NCI-H2227 (cell line): ENCODE results near the gene PGLYRP4.
"Not testable (repeated sequence)": the region's sequence is repeated elsewhere in the genome, so short reads cannot be mapped to it uniquely, and the experiment has no call there.

Experiments
- DNase-seq: peaks from one replicate; lab custom pipeline; 2025; ENCODE audit not compliant: unreplicated experiment; lab: John Stamatoyannopoulos, UW

Gene PGLYRP4

DNA sequence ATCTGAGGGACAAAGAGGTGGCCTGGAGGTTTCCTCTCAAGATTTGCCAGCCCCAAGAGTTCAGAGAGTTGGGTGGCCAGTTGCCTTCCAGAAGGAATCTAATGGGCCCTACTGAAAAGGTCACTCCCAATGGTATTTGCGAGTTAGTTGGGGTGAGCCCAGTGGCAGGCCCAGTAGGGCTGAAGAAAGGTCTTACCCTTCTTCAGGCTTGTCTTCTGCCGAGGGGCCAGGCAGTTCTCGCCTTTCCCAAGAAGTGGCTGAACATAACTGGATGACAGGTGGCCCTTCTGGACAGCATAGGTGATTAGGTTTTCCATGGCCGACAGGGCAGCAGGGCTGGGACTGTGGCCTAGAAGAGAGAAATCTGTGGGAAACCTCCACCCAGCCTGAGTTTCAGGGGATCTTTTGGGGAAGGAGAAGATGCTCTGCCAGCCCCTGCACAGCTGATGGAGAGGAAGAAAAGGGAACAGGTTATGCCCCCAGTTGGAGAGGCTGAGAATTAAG is 7.2 kb downstream of the PGLYRP4 start:
- DNase-seq = no peak

GRCh38 chr1:153340356-153340755 is 8.3 kb downstream of the PGLYRP4 start:
- DNase-seq = no peak

GRCh38 chr1:153339802-153340201 is 8.8 kb downstream of the PGLYRP4 start:
- DNase-seq = no peak

DNA sequence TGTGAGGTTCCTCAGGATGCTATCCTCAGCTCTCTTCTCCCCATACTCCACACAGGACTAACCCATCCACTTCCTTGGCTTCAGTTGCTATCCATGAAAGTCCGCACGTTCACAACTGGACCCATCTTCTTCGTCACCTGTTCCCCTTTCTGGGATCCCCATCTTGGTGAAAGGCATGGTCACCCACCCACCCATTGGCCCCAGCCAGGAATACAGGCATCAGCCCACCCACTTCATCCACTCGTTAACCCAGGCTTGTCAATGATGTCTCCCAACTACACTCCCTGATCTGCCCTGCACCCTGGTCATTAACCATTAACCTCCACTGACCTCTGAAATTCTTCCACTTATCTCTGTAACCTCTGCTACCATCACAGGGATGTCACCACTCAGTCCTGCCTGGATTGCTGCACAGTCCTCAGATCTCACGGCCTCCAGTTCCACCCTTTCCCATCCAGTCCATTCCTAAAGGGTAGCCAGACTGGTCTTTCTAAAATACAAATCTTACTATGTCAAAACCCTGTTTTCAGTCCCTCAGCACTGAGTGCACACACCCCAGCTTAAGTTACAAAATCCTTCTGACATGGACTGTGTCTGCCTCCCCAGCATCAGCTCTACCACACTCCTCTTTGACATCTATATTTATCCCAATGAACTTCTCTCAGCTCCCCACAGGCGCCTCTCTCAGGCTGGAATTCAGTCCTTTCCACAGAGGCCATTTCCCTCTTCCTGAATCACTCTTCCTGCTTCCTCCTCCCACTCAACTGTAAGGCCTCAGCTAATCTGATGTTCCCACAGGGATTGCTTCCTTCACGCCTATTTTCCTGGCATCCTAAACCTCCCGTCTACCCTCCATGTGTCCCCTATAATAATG is 10.4 kb downstream of the PGLYRP4 start:
- DNase-seq = no peak

GRCh38 chr1:153336650-153337049 is 12.0 kb downstream of the PGLYRP4 start:
- no peak for DNase-seq

GRCh38 chr1:153333902-153334301 is 14.7 kb downstream of the PGLYRP4 start:
- DNase-seq = no peak

- no peak for DNase-seq
These were observed 23.7 kb downstream of the PGLYRP4 start for GRCh38 chr1:153324912-153325311.

DNA sequence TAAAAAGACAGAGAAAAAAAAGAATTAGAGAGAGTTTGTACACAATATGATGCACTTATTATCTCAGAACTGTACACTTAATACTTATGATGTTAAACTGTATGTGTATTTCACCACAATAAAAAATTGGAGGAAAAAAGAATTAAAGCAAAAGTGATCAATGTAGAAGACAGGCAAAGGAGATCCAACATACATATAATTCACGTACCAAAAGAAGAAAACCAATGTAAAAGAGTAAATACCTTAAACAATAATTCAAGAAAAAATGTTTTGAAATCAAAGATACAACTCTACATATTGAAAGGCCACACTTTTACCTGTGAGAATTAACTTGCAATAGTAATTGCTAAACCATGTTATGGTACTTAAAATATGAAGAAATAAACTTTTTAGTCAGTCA is 26.1 kb downstream of the PGLYRP4 start:
- no peak for DNase-seq

GRCh38 chr1:153318145-153318544 is 30.5 kb downstream of the PGLYRP4 start:
- not testable (repeated sequence) for DNase-seq

- not testable (repeated sequence) for DNase-seq
These were observed 32.6 kb downstream of the PGLYRP4 start for GRCh38 chr1:153316013-153316412.

GRCh38 chr1:153314388-153314787 is 34.3 kb downstream of the PGLYRP4 start:
- not testable (repeated sequence) for DNase-seq

GRCh38 chr1:153313288-153313687 is 35.4 kb downstream of the PGLYRP4 start:
- DNase-seq = no peak

- DNase-seq = no peak
These were observed 36.0 kb downstream of the PGLYRP4 start, which contains the start of gene PGLYRP3 for GRCh38 chr1:153312570-153313186. PGLYRP3 (minus strand) TSS chr1:153312952; CDS start chr1:153310665, 2,287 bp downstream.

- no peak for DNase-seq
These were observed 38.1 kb downstream of the PGLYRP4 start for GRCh38 chr1:153310526-153310925.

DNA sequence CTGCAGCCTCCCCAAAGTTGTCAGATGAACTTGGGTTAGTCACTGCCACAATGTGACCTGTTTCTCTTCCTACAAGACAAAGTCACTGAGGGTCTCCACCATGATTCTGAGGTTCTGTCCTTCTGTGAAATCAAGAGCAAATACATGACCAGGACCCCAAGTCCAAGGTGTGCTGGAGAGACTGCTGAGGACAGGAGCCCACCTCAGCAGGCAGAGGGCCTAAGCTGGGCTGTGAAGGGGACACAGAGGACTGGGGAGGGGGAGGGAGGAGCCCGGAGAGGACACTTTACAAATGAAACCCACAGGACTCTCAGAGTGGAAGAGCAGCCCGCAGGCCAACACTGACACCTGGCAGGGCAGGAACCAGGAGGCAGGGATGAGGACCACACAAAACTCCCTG is 39.2 kb downstream of the PGLYRP4 start:
- no peak for DNase-seq

- no peak for DNase-seq
These were observed 40.1 kb downstream of the PGLYRP4 start for GRCh38 chr1:153308540-153308939.

GRCh38 chr1:153307221-153307600 is 41.4 kb downstream of the PGLYRP4 start:
- DNase-seq = no peak

DNA sequence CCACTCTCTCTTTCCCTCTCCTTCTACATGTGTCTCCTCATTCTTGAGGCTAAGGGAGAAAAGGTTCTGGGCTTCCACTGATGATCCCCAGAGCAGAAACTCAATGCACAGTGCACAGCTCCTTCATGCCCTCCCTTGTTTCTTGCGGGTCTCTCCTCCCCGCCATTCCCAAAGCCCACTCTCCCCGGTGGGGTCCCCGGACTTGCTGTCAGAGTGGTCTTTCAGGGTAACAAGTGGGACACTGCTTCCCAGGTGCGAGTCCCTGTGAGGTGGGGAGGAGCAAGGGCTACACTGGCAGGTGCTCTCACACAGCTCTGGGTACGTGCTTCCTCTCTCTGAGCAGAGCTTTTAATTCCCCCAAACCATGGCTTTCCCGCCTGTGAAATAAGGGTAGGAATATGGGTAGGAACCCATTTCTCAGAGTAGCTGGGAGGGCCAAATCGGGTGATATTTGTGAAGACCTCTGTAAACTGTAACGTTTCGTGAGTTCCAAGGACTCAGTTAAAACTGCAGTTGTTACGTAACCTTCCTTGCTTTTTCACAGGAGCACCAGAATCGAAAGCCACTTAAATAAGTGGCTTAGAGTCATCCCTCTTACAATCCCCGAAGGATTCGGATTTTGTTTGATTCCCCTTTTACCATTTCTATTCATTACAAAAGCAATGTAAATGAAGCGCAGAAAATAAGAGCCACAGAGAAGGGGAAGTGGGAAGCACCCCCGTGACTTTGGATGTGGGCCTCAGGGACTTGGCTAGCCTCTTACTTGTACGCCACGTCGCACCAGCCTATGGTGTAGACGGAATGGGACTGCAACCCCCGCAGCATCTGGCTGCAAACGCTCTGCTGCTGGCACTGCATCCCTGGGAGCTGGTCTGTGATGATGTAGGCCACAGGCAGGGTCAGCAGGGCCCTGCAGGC is 42.1 kb downstream of the PGLYRP4 start:
- no peak for DNase-seq

DNA sequence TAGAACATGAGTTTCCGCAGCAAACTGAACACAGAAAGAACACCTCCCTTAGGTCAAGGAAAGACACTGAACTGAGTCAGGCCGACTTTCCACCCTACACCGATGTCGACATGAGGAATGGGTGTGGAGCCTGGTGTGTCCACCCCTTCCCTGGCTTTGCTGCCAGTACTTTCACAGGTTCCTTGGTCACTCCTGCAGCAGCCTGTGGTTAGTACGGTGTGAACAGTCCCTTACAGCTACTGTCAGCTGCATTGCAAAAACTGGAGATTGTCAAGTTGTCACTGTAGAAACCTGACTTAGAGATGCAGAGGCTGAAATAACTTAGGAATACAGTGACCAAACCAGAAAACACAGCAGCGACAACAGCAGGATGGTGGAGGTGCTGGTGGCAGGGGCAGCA is 43.0 kb downstream of the PGLYRP4 start:
- DNase-seq = no peak

GRCh38 chr1:153302308-153302707 is 46.3 kb downstream of the PGLYRP4 start:
- no peak for DNase-seq

DNA sequence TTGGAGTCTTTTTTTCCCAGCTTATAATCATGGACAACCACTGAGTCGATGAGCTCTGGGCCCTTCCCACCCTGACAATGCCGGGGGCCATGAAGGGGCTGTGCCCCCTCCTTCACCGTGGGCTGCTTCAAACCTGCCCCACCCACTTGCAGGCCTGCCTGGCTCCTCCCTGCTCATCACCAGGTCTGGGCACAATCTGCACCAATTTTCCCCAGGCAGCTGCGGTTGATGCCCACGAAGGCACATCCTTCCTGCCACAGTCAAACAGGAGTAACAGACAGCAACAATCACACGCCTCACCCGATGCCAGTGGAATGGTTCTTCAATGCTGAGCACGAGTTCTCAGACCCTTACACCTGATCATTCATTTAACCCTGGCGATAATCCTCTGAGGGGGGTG is 54.8 kb downstream of the PGLYRP4 start:
- DNase-seq = no peak
